HepG2 (cell line): Measurements from ENCODE around the gene TAF1B. TPM values are rescaled to one million over a fixed set of nuclear protein-coding genes. Genes with fewer than 3 reads are reported as not detected.

Experiments used
- ATAC-seq: fragments of 200-7000 bp; cut with Tn5 transposase; 3 replicates; pipeline ENCODE4 v1.9.1; 2020; ENCODE audit warnings: mild to moderate bottlenecking, moderate library complexity
- BruUV-seq: library from RNA; stranded (reverse); fragments of 400-500 nt; replicated peaks from 2 replicates; lab custom pipeline; 2021; lab: Mats Ljungman, UMichigan
- CTCF ChIA-PET: fragments of 300-600 bp; formaldehyde crosslinking; extraction: SDS; loops from one replicate; lab custom pipeline; 2021; ENCODE audit warnings: low total read pairs, inconsistent platforms, low intra/inter-chr PET ratio; lab: Yijun Ruan, JAX
- POLR2A ChIA-PET: fragments of 350-600 bp; sonication (Branson Sonifier 250); formaldehyde crosslinking; loops from one replicate; lab custom pipeline; 2020; ENCODE audit warnings: antibody characterized with exemption, inconsistent platforms; lab: Yijun Ruan, JAX
- DNase-seq: peaks from one replicate; pipeline ENCODE4 v3.0.0-alpha.2; 2015; ENCODE audit warnings: low spot score
- FAIRE-seq: peaks from 3 replicates; lab custom pipeline; 2011; peaks lifted over from hg19 to GRCh38; lab: Jason Lieb, UNC
- H2AFZ ChIP-seq: one replicate; pipeline ENCODE4 v1.6.1; 2011; ENCODE audit warnings: low read length, inconsistent platforms
- H3K27ac ChIP-seq: fragments of 300-600 bp; 3 replicates; pipeline ENCODE4 v1.8.0; 2011; ENCODE audit warnings: mixed run types, mild to moderate bottlenecking, mixed read lengths, low read length, inconsistent platforms; ENCODE audit not compliant: insufficient read depth; ENCODE audit errors: extremely low read length
- H3K27me3 ChIP-seq, 2 experiments: fragments of 200-600 bp in 1 of 2; 2 replicates in 1 of 2; 3 replicates in 1 of 2; pipeline versions ENCODE4 v1.6.0 to v1.8.0; 2011; ENCODE audit warnings: low read length in 2 of 2, mild to moderate bottlenecking in 2 of 2, moderate library complexity in 2 of 2, inconsistent platforms in 1 of 2; ENCODE audit not compliant: insufficient read depth in 2 of 2, control insufficient read depth in 1 of 2
- H3K36me3 ChIP-seq, 2 experiments: fragments of 200-600 bp in 1 of 2; replicated peaks in 1 of 2; 2 replicates in 1 of 2; 3 replicates in 1 of 2; pipeline versions ENCODE4 v1.5.1 to v1.8.0; 2011; ENCODE audit warnings: low read length in 2 of 2, inconsistent platforms in 1 of 2; ENCODE audit not compliant: insufficient read depth in 2 of 2, control insufficient read depth in 1 of 2
- H3K4me1 ChIP-seq: 2 replicates; pipeline ENCODE4 v1.5.1; 2012; ENCODE audit warnings: low read length, inconsistent platforms; ENCODE audit not compliant: insufficient read depth
- H3K4me2 ChIP-seq: 2 replicates; pipeline ENCODE4 v1.6.0; 2011; ENCODE audit warnings: low read depth, low read length, inconsistent platforms
- H3K4me3 ChIP-seq, 3 experiments: fragments of 200-600 bp in 1 of 3; sonication (generic), shearing (Covaris generic) in 1 of 3; replicated peaks in 1 of 3; 2 replicates each; pipeline ENCODE4 v1.5.1; 2011 to 2016; ENCODE audit warnings: low read length in 3 of 3, inconsistent platforms in 2 of 3, low read depth in 2 of 3, mild to moderate bottlenecking in 2 of 3, control low read depth in 1 of 3, mixed read lengths in 1 of 3; ENCODE audit not compliant: insufficient read depth in 1 of 3
- H3K79me2 ChIP-seq: one replicate; pipeline ENCODE4 v1.6.1; 2011; ENCODE audit warnings: low read length, inconsistent platforms; ENCODE audit not compliant: insufficient read depth
- H3K9ac ChIP-seq: 2 replicates; pipeline ENCODE4 v1.6.0; 2011; ENCODE audit warnings: mild to moderate bottlenecking, low read depth, low read length, inconsistent platforms; ENCODE audit not compliant: insufficient read depth
- H3K9me3 ChIP-seq: 2 replicates; pipeline ENCODE4 v1.5.1; 2012; ENCODE audit warnings: mild to moderate bottlenecking, low read length
- H4K20me1 ChIP-seq: 2 replicates; pipeline ENCODE4 v1.6.0; 2011; ENCODE audit warnings: inconsistent platforms, mild to moderate bottlenecking, low read length, moderate library complexity; ENCODE audit not compliant: insufficient read depth
- BCL6 ChIP-seq: IDR thresholded peaks from 2 replicates; pipeline ENCODE4 v1.6.1; 2016; ENCODE audit warnings: missing genetic modification reagents, missing compliant biosample characterization
- CEBPB ChIP-seq: IDR thresholded peaks from 2 replicates; pipeline ENCODE4 v1.6.1; 2011; ENCODE audit warnings: low read depth, low read length, improper control_type of control experiment, borderline replicate concordance
- FOXA3 ChIP-seq: IDR thresholded peaks from 2 replicates; pipeline ENCODE4 v1.6.1; 2016; ENCODE audit warnings: missing genetic modification reagents, missing compliant biosample characterization
- HDAC1 ChIP-seq: sonication (generic); formaldehyde crosslinking; IDR thresholded peaks from 2 replicates; pipeline ENCODE4 v1.5.1; 2020; ENCODE audit warnings: mild to moderate bottlenecking, missing genetic modification reagents
- NKX3-1 ChIP-seq: sonication (generic); formaldehyde crosslinking; IDR thresholded peaks from 2 replicates; pipeline ENCODE4 v1.5.0; 2020; ENCODE audit warnings: missing genetic modification reagents
- ZNF598 ChIP-seq: sonication (generic); formaldehyde crosslinking; IDR thresholded peaks from 2 replicates; pipeline ENCODE4 v1.5.1; 2020; ENCODE audit warnings: mild to moderate bottlenecking, missing genetic modification reagents, borderline replicate concordance
- ZNF614 ChIP-seq: IDR thresholded peaks from 2 replicates; pipeline ENCODE4 v1.6.1; 2018; ENCODE audit warnings: missing biosample characterization, missing genetic modification reagents, inconsistent platforms, borderline replicate concordance
- ZNF615 ChIP-seq: sonication (generic); formaldehyde crosslinking; IDR thresholded peaks from 2 replicates; pipeline ENCODE4 v1.5.0; 2020; ENCODE audit warnings: mild to moderate bottlenecking, missing genetic modification reagents, borderline replicate concordance
- WGBS: methylation state at CpG from one replicate; pipeline ENCODE4 v1.1.6; 2017; ENCODE audit warnings: low lambda C conversion rate; 5-methylcytosine and 5-hydroxymethylcytosine counted together
- in situ Hi-C: cut with HindIII; loops from 2 replicates; pipeline ENCODE4 v1.10.0; 2017; ENCODE audit warnings: low pct_unique_long_range_greater_than_20kb; ENCODE audit not compliant: extremely low pct_ligation_motif_present
- intact Hi-C: fragments of 100-400 bp; cut with micrococcal nuclease; formaldehyde crosslinking; loops from one replicate; pipeline ENCODE4 v1.10.0; 2022; ENCODE audit not compliant: unreplicated experiment
- polyA plus RNA-seq, 8 experiments: library from polyadenylated mRNA; depleted of rRNA in 3 of 8; stranded (reverse) in 7 of 8; unstranded in 1 of 8; fragments of >200 nt; fragmentation: Illumina TruSeq in 4 of 8; extraction: Trizol in 4 of 8; gene quantifications; 2 replicates each; pipeline versions ENCODE4 v1.2.1 to v1.2.3, GENCODE V29; 2011 to 2016; ENCODE audit warnings: low read depth in 4 of 8, missing spikeins in 1 of 8, mixed read lengths in 1 of 8; ENCODE audit not compliant: insufficient read depth in 1 of 8
- total RNA-seq, 5 experiments: library from RNA; depleted of rRNA; stranded (reverse); fragments of >200 nt; fragmentation: Illumina TruSeq; extraction: Trizol; gene quantifications; 2 replicates each; pipeline ENCODE4 v1.2.3, GENCODE V29; 2016; ENCODE audit warnings: low read depth in 1 of 5
- TF ChIP-seq, protein P1 (sequence below), 2 experiments: fragments of 450-650 bp in 1 of 2; sonication (generic) in 1 of 2; formaldehyde crosslinking; IDR thresholded peaks; 2 replicates each; pipeline versions ENCODE4 v1.5.0 to v1.8.0; 2020 to 2022; ENCODE audit warnings: mild to moderate bottlenecking in 1 of 2, missing genetic modification reagents in 1 of 2
- TF ChIP-seq, protein P2 (sequence below): IDR thresholded peaks from 2 replicates; pipeline ENCODE4 v1.6.1; 2012; ENCODE audit warnings: low read depth, low read length, improper control_type of control experiment

TAF1B gene
- total and polyA plus RNA-seq, 2 of the 13 experiments (the other 11 are each of a cell fraction or from before 2014, with no cell fraction given) = 13.3 to 27.7 TPM

DNA sequence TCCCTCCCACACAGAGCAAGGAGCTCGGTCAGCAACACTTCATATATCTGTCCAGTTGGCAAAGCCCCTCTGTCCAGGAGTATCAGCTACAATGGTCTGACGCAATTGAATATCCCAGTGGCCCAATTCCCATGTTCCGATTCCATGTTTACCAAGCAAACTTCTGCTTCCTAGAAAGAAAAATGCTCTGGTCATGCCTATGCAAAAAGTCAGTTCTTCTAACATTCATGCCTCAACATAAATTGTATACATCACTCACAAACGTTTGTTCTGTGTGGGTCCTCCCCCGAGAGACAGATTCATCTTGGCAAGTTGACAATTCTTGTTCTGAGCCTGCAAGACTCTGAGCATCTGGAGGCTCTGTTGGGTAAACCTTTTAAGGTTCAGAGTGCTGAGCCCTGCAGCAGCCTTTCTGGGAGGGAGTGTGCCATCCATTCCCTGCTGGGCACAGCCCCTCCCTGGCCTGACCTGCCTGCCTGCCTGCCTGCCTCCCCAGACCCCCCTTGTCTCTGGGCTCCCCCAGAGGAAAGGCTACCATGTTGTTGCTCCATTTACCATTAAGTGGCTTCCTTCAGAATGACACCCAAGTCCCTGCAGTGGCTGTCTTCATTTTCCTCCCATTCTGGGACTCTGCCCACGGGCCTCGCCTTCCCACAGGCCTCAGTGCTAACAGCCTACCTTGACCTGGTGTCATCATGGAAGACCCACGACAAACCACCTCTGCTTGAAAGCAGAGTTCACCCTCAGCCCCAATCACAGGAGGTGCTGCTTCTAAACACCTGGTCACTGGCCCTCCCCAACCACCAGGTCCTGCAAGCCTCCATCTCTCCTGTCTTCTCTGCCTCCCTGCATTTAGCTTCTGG lies 37.6 kb upstream of the TAF1B start:
- no TSS peak for BruUV-seq
- H3K9ac ChIP-seq = no peak overlapping the region
- H3K79me2 ChIP-seq = no peaks in the 10 kb centered on the region
- ATAC-seq (no peak), FAIRE-seq (no peak), DNase-seq (no peak)
- no peaks in the 10 kb centered on the region for H3K9me3 ChIP-seq
- 8% methylated on average over 8 of the region's 8 CpGs for WGBS
- no peak overlapping the region for H3K27ac ChIP-seq
- H2AFZ ChIP-seq = no peak overlapping the region
- H3K27me3 ChIP-seq = peaks cover 12 to 82% of the 10 kb centered on the region in 2 experiments; a peak in 4 of 5 replicates
- in situ Hi-C loops (loop anchor here (25.0 kb wide), 1 partner anchor 632 kb away; the partner anchor contains the start of gene ODC1), intact Hi-C loops (no loop called here)
- POLR2A ChIA-PET = no interaction called here
- CTCF ChIA-PET = no interaction called here
- no peaks in the 10 kb centered on the region for H3K36me3 ChIP-seq
- peaks cover 33% of the 10 kb centered on the region for H3K4me1 ChIP-seq
- no peaks in the 10 kb centered on the region for H4K20me1 ChIP-seq
- no peak overlapping the region for H3K4me2 ChIP-seq
- peak; percentile 89 for TF ChIP-seq BCL6
- TF ChIP-seq HDAC1 = no peak
- TF ChIP-seq, protein P1, sequence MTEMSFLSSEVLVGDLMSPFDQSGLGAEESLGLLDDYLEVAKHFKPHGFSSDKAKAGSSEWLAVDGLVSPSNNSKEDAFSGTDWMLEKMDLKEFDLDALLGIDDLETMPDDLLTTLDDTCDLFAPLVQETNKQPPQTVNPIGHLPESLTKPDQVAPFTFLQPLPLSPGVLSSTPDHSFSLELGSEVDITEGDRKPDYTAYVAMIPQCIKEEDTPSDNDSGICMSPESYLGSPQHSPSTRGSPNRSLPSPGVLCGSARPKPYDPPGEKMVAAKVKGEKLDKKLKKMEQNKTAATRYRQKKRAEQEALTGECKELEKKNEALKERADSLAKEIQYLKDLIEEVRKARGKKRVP (CRISPR knock-in tag; IDR thresholded peaks at IDR 0.05) = peak in 1 of 2 experiments; percentile 71; a peak in 2 of 4 replicates
- TF ChIP-seq CEBPB = 0 out of 2 replicates have a peak, but pooled peaks have one; percentile 24
- 0 out of 2 replicates have a peak, but pooled peaks have one; percentile 12 for TF ChIP-seq FOXA3 (CRISPR knock-in tag)
- no peak overlapping the region for H3K4me3 ChIP-seq

DNA sequence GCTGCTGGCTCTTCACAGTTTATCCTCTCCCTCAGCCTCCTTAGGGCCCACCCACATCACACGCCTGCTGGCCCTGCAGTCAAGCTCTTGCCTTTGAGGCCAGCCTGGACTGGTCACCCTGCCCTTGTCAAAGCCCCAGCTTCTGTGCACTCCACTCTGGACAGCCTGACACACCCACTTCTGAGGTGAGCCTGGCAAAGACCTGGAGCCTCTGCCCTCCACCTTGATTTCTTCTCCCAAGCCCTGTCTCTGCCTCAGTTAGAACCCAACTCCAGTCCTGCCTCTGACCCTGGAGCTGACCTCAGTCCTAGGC lies 37.0 kb upstream of the TAF1B start:
- in situ Hi-C loops = loop anchor here (25.0 kb wide), 1 partner anchor 631 kb away; the partner anchor contains the start of gene ODC1

More for the DNA sequence above, 37.0 kb upstream of the TAF1B start:
- 16% methylated on average over 1 of the region's 1 CpG for WGBS
- CTCF ChIA-PET = no interaction called here
- no peak for FAIRE-seq
- H3K36me3 ChIP-seq = no peaks in the 10 kb centered on the region
- TF ChIP-seq, protein P2, sequence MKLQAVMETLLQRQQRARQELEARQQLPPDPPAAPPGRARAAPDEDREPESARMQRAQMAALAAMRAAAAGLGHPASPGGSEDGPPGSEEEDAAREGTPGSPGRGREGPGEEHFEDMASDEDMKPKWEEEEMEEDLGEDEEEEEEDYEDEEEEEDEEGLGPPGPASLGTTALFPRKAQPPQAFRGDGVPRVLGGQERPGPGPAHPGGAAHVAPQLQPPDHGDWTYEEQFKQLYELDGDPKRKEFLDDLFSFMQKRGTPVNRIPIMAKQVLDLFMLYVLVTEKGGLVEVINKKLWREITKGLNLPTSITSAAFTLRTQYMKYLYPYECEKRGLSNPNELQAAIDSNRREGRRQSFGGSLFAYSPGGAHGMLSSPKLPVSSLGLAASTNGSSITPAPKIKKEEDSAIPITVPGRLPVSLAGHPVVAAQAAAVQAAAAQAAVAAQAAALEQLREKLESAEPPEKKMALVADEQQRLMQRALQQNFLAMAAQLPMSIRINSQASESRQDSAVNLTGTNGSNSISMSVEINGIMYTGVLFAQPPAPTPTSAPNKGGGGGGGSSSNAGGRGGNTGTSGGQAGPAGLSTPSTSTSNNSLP = no peak
- TF ChIP-seq ZNF598 (no peak), ZNF615 (no peak), NKX3-1 (CRISPR knock-in tag) (no peak), ZNF614 (no peak)
- no peak overlapping the region for H2AFZ ChIP-seq
- no peaks in the 10 kb centered on the region for H3K79me2 ChIP-seq
- H3K27me3 ChIP-seq = peaks cover 12 to 87% of the 10 kb centered on the region in 2 experiments; a peak in 4 of 5 replicates
- no peak overlapping the region for H3K4me3 ChIP-seq
- POLR2A ChIA-PET = no interaction called here
- H3K9ac ChIP-seq = no peak overlapping the region
- H3K4me2 ChIP-seq = no peak overlapping the region
- intact Hi-C loops = no loop called here
- DNase-seq = no peak
- ATAC-seq = no peak
- BruUV-seq = no TSS peak
- no peaks in the 10 kb centered on the region for H3K9me3 ChIP-seq
- peaks cover 32% of the 10 kb centered on the region for H3K4me1 ChIP-seq
- no peaks in the 10 kb centered on the region for H4K20me1 ChIP-seq
- no peak overlapping the region for H3K27ac ChIP-seq
